Amniotic stem cell (primary cell): Measurements from ENCODE around the gene STK32B.
"Not testable (repeated sequence)": the region's sequence is repeated elsewhere in the genome, so short reads cannot be mapped to it uniquely, and the experiment has no call there.

Source experiments
- DNase-seq: peaks from one replicate; lab custom pipeline; 2025; lab: John Stamatoyannopoulos, UW

The STK32B gene

DNA sequence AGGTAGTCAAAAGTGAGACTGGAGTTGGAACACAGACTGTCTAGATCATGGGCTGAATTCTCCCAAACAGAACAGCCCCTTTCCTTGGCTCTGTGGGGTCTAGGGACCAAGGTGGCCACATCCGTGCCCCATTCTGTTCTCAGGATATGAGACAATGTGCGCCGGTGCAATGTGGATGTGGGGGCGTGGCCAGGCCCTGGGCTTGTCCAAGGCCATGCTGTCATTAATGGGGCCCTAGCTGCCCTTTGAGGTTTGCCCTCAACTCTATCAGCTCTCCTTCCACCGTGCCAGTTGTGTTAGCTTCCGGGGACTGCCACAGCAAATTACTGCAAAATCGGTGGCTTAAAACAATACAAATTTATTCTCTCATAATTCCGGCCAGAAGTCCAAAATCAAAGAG lies 344.5 kb downstream of the STK32B start:
- DNase-seq: no peak

DNA sequence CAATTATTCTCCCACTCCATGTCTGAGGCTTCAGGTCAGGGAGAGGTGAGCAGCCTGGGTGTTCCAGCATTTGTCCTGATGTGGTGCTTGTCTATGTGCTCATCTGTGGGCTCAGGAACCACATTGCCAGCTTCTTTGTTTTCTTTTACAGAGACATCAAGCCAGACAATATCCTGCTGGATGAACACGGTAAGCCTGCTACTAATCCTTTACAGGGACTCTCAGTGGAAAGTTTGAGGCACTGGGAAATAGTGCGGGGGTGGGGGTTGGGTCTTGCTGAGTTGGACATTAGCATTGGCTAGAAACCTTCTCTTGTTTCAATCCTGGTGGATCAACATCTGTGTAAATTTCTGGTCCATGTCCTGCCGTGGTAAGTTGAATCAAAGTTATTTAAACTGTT lies 346.8 kb downstream of the STK32B start:
- DNase-seq: no peak

DNA sequence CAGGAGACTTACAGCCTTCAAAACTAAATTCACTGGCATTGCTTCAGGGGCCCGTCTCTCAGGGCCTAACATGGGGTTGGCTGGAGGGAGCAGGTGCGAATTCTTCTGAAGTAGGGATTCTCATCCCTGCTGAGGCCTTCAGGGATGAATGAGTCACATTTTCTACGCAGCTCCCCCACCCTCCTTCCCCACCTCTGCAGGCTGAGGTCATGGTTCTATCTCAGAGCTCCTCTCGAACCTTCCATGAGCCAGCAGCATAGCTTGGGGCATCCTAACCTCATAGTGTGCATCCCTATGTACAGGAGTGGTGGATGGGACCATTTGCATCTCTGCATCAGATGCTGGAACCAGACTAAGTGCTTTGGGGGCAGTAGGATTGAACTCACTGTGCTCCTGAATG lies 347.8 kb downstream of the STK32B start:
- DNase-seq: no peak

DNA sequence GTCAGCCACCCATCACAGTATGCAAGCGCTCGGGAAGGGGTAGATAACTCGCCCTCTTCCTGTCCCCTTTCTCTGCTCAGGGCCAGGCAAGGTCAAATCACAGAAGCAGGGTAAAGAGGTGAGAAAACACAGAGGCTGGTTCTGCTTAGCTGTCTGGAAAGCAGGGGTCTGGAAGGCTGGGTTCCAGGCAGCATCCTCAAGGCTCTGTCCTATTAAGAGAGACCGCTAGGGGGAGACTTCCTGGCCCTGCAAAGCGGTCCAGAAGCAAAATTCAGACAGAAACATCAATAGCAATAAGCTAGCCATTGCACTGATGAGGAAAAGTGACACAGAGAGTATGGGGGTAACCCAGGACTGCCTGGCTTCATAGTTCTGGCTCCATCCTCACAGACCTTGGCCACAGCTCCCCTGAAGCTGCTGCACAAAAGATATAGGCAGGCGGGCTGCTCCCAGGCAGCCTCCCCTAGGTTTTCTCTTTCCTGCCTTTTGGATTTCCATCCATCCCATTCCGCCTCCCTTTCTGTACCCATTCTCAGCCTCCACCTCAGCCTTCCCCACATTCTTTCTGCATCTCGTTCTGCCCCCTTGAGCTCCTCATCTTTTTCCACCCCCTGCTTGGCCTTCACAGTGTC lies 348.6 kb downstream of the STK32B start:
- no peak for DNase-seq

DNA sequence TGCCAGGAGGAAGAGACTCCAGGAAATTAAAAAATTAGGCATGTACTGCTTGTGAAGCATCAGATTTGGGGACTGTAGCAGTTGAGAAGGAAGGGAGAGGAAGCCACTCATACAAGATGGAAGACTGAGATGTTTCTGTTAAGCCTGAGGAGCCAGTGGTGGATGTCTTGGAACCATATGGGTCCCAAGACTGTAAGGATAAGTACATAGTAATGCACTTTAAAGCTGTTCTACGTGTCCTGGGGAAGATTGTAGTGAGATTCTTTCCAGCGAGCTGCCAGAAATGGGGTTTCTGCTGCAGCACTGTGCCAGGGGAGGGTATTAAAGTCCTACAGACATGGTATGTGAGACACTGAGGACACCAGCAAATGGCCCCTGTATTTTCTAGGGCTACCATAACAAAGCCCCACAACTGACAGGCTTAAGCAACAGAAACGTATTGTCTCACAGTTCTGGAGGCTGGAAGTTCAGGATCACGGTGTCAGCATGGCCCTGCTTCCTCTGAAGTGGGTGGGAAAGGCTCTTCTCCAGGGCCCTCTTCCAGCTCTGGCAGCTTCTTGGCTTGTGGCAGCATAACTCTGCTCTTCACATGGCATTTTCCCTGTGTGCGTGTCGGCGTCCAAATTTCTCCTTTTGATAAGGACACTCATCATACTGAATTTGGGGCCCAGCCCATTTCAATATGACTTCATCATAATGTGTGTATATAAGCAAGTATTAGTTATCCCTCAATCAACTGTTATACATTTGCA lies 352.6 kb downstream of the STK32B start:
- no peak for DNase-seq

DNA sequence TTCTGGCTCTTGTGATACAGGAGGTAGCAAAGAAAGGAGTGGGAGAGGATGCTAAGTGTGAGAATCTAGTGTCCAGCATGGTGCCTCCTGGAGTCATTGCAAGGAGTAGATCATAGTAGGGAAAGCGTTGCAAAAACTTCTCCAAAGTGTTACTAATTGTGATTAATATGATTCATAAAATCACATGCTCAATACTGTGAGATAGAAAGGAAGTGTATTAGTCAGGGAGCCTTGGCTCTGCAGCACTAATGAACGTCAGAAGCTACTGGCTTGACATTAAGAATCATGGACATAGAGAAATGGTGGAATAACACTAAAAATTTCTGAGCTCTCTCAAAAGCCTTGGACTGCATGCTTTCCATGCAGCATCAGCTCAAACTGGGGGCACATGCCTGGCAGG lies 358.0 kb downstream of the STK32B start:
- DNase-seq: no peak

DNA sequence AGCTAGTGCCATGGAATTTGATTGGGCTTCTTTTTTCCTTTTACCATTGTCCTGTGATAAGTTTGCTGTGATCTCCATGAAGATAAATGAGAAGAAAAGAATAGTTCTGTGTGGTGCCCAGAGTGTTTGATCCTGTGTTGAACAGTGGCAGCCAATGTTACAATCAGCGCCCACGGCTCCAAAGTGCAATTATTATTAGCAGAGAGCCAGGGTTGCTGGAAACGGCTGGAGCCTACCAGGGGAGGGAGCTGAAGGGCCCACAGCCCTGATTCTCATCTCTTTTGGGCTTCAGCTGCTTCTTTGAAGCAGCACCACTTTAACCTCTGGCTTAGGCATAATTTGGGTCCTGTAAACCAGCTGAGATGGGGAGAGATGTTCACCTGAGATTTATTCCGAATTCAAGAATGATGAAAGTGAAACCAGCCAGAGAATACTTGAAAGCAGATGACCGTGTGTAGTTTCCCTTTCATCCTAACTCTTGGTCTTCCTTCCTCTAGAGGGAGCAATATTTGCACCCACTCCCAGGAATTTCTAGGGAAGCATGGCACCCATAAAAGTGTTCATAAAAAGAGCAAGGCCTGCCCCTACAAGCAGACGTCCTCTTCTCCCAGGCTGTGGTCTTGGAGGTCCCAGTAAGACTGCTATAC lies 358.8 kb downstream of the STK32B start:
- no peak for DNase-seq

DNA sequence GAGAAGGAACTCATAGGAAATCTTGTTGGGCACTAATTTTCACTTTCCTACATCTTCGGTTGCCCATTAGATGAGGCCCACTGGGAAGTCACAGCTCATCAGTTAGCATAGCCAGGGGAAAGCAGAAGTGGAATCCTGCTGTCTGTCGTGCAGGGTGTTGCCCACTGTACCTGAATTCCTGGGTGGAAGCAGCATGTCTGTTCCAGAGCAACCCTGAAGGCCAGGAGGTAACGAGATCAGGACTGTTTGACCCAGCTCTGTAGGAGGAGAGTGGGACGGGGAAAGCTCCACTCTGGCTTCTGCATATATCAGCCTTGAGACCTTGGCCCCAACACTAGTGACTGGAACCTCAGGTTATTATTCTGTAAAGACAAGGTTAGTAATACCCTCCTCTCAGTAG lies 361.0 kb downstream of the STK32B start:
- DNase-seq: no peak

DNA sequence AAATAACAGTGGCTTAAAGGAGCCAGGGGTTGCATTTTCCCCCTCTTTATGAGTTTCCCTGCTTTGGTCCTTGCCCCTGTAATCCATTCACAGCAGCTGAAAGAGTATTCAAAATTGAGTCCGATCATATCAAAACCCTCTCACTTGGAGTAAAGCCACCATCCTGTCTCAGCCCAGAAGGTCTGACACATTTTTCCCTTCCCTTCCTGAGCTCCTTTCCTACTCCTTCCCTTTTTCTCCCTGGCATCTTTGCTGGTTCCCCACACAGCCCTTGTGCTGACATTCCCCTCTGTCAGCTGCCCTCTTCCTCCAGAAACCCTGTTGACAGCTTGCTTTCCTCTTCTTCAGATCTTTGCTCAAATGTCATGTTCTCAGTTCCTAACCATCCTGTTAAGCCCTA lies 361.5 kb downstream of the STK32B start:
- no peak for DNase-seq

DNA sequence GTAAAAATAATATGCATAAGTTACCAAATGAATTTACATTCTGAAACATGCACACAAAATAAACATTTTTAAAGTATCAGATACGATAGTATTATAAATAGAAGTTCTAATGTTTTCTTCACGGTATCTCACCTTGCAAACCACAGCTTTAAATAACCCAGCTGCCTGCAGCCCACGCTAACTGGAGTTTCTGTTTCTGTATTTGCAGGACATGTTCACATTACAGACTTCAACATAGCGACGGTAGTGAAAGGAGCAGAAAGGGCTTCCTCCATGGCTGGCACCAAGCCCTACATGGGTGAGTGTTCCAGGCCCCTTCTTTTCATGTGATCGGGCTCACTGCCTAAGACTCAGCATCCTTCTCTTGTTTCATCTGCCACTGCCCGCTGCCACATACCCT lies 365.4 kb downstream of the STK32B start:
- no peak for DNase-seq

DNA sequence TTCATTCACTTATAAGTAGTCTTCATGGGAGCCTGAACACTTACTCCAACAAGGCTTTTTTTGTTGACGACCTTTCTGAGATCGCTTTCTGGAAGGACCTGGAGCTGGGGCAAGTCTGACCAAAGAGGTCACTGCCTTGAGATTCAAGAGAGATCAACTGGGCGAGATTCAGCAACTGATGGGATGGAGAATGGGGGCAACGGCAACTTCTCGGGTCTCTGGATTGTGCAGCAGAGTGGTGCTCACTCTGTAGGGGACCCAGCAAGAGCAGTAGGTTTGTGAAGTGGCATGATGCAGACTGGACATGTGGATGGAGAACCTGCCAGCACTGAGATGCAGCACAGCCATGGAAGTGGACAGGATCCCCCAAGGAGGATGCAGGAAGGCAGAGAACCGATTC lies 369.0 kb downstream of the STK32B start:
- no peak for DNase-seq

DNA sequence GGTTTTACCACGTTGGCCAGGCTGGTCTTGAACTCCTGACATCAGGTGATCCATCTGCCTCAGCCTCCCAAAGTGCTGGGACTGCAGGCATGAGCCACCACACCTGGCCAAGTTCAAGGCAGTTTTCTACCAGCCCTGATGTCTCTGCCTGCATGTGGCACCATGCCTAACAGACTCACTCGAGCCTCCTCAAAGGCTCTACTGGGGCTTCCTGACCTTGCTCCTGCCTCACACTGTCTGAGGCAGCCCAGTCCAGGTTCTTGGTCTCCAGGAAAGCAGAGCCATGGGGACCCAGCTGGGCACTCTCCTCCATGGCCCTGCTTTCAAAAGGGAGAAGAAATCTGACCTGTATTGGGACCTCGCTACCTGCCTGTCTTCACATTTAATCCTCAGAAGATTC lies 370.1 kb downstream of the STK32B start:
- no peak for DNase-seq

DNA sequence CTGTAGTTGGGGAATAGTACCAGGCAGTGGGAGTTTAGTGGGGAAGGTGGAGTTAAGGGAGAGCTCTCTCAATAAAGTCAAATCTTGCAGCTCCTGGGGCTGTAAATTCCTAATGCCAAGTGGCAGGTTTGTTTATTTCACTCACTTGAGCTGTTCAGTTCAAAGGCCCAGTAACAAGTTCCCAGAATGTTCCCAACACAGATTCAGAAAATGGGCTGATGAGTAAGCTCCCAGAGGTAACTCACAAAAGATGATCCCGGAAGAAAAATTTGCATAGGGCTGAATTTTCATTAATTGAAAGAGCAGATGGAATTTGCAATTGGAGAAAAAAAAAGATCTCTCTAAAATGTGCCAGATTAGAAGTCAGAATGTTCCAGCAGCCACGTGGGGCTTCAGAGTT lies 370.9 kb downstream of the STK32B start:
- DNase-seq: no peak

DNA sequence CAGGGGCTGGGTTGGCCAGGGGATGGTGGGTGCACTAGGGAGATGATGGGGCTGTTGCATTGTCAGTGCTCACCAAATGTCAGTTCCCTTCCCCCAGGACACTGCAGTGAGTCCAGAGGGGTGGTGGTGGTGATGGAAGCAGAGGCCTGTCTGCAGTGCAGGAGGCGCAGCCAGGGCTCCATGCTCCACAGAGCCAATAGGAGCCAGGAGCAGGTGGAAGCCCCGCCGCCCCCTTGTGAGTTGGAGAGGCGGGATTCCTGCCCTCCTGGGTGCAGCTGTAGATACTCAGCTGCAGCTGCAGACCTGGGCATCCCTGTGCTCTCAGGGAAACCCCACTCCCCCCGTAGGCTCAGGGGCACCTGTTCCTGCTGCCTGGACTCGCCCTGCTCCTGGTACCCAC lies 372.4 kb downstream of the STK32B start:
- DNase-seq: no peak

DNA sequence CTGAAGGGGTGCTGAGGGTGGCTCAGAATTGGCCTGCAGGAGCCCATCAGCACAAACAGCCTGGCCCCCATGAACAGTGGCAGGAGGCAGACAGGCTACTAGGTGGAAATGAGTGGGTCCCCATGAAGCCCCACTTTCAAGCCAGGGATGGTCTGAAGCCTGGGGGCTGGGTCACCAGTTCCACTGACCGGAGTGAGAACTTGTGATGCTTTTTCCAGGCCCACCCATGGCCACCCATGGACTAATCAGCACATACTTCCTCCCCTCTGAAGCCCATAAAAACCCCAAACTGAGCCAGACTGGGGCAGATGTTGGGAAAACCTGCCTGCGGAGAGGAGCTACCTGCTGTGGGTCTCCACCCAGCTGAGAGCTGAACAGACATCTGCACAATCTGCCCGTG lies 372.9 kb downstream of the STK32B start:
- DNase-seq: no peak

DNA sequence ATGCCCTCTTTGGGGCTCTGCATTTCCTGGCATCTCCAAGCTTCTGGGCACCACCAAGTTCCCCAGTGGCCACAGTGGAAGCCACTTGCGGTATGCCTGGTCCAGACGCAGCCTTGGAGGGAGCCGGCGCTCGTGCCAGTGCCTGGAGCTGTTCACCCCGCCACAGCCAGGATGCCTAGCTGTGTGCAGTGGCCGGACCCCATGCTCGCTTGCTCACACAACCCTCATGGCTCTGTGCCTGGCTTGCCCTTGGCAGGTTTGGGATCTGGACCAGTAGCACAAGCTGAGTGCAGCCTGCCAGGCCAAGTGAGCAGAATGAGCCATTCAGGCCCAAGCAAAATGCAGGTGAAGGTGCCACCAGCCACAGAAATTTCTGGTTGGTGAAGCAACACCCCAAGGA lies 373.6 kb downstream of the STK32B start:
- DNase-seq: no peak

DNA sequence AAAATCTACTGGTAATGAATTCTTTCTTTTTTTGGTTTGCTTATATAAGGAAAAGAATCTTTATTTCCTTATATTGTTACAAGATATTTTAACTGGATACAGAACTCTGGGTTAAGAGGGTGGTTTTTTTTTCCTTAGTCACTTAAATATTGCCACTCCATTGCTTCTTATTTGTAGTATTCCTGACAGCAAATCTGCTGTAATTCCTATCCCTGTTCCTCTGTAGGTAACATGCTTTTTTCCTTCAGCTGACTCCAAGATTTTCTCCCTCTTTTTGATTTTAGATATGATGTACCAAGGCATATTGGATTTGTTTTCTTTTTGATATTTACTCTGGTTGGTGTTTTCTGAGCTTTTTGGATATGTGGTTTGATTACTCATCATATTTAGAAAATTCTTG lies 378.5 kb downstream of the STK32B start:
- DNase-seq: no peak

DNA sequence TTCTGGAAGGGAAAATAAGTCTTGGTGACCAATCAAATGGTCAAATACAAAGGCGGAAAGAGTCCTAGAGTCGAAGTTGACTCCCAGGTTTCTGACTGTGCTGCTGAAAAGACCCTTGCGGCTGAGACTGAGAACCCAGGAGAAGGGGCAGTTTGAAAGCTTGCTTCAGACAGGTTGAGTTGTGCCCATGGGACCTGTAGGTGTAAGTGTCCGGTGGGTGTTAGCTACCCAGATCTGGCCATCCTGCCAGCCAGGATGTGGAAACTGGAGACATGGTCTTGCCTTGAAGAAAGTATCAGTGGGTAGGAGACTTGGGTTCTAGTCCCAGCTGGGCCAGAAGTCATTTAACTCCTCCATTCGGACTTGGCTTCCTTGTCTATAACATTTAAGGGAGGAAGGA lies 381.9 kb downstream of the STK32B start:
- no peak for DNase-seq

DNA sequence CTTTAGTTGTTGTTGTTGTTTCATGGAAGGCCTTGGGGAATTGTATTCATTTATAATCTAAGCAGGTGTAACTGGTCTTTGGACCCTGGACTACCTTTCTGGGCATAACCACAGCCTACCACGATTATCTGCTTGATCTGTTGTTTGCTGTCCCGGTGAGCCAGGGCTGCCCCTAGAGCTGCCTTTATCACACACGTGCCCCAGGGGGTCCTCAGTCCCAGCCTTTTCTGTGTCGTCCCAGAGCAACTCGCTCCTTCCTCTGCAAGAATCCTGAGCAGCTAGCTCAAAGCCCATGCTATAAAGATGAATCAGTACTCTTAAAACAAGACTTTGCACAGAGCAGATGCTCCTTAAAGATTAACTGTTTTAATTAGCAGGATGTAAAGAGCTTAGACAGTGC lies 383.9 kb downstream of the STK32B start:
- DNase-seq: no peak

DNA sequence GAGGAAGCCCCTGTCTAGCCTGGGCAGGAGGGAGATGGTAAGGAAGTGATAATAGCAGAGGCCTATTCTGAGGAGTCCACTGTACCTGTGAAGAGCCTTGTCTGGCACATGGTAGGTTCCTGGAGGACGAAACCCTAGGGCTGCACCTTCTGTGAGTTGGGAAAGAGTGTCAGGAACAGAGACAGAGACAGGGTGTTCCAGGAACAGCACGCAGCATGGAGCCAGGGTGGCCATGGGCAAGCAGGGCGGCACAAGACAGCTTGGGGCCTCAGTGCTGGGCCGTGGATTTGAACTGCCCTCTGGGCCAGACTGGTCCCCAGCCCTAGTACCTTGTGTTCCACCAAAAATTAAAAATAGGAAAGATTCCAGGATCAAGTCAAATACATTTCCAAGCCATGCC lies 384.5 kb downstream of the STK32B start:
- no peak for DNase-seq

DNA sequence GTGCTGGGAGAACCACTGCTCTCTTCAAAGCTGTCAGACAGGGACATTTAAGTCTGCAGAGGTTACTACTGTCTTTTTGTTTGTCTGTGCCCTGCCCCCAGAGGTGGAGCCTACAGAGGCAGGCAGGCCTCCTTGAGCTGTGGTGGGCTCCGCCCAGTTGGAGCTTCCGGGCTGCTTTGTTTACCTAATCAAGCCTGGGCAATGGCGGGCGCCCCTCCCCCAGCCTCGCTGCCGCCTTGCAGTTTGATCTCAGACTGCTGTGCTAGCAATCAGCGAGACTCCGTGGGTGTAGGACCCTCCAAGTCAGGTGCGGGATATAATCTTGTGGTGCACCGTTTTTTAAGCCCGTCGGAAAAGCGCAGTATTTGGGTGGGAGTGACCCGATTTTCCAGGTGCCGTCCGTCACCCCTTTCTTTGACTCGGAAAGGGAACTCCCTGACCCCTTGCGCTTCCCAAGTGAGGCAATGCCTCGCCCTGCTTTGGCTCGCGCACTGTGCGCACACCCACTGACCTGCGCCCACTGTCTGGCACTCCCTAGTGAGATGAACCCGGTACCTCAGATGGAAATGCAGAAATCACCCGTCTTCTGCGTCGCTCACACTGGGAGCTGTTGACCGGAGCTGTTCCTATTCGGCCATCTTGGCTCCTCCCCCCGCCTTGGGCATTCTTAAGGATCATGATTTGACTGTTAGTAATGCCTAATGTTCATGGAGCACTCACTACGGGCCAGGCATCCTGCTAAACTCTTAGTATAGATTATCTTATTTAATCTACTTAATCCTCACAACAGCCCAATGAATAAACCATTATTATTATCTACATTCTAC lies 392.9 kb downstream of the STK32B start:
- not testable (repeated sequence) for DNase-seq

DNA sequence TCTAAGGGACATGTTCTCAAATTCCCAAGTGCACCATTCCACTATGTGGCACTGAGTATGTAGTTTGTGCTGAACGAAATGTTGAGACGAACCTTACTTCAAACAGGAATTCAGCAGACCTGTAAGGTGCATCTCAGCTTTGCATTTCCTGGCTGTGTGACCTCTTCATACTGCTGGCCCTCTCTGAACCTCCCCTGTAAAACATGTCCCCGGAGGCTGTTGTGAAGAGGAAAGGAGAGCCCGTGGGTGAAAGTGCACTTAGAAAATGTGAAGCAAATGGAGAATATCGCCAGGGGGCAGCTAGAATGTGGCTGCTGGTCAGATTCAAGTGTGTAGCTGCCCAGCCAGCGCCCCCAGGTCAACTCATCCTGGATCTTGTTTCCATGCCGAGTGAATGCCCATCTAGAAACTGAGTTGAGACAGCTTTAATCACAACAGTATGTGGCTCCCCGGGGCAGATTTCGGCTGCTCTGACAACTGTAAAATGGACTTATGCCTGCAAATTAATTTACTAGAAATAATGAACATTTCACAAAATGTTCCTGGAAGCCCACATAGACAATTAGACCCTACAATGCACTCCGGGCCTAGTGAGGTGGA lies 393.7 kb downstream of the STK32B start:
- DNase-seq: no peak
